Activated gamma-delta T cell (primary cell): ENCODE measurements around the gene PAQR4.

Experiments used
- DNase-seq: peaks from one replicate; lab custom pipeline; 2025; lab: John Stamatoyannopoulos, UW

PAQR4 gene

DNA sequence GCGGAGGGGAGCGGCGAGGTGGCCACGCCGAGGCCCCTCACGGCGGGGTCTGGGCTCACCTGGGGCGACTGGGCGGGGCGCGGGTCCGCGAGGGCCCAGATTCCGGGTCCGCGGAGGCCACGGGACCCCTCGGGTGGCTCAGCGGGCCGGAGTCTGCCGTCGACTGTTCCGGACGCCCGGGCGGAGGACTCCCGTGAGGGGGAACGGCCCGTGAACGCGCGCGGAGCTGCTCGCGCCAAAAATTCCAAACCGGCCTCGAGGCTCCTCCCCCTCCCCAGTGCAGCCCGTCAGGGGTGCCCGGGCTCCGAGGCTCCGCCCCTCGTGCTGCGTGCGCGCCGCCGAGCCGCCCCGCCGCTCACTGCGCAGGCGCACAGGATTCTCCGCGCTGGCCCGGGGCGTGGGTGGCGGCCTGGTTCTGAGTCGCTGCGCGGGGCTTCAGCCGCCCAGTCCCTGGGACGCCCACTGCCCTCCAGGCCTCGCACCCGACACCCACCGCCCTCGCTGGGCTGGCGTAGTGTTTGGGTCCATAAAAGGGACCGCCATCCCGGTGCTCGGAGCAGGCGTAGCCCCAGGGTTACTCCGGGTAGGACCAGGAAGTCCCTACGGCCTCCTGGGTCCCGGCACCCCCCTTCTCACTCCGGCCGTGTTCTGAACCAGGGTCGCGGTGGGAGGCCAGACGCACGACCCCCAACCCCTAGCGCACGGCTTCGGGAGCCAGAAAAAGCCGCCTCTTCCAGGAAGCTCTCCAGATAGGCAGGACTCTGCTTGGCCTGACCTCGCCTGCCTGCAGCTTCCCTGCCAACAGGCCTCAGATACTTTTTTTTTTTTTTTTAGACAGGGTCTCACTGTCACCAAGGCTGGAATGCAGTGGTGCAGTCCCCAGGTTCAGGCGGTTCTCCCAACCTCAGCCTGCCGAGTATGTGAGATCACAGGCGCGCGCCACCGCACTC, 11.4 kb downstream of the PAQR4 start, which contains the start of gene PKMYT1:
TSS of gene PKMYT1 (minus strand) at position 220 of the 950 bp plus-strand sequence. CDS start 789 bp downstream, outside the sequence.
- DNase-seq: peak; percentile 88

DNA sequence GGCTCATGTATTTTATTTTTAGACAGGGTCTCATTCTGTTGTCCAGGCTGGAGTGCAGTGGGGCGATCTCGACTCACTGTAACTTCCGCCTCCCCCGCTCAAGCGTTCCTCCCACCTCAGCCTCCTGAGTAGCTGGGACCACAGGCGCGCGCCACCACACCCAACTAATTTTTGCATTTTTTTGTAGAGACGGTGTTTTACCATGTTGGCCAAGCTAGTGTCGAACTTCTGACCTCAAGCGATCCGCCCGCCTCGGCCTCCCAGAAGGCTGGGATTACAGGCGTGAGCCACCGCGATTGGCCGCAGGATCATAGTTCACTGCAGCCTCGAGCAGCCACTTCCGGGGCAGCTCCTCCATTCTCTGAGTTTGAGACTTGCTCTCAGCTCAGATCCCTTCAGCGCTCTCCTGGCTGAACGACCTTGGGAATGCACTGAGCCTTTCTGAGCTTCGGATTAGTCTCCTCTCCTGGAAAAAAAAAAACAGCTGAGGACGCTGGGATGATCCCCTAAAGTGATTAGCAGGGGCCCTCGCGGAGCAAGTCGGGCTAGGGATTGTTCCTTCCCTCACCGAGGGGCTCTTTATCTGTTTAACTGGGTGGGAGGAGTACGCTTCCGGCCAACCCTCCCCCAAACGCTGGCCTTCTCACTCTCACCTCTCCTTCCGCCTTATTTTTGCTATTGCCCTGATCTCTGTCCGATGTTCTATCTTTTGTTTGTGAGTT, 12.2 kb downstream of the PAQR4 start:
- DNase-seq: no peak

DNA sequence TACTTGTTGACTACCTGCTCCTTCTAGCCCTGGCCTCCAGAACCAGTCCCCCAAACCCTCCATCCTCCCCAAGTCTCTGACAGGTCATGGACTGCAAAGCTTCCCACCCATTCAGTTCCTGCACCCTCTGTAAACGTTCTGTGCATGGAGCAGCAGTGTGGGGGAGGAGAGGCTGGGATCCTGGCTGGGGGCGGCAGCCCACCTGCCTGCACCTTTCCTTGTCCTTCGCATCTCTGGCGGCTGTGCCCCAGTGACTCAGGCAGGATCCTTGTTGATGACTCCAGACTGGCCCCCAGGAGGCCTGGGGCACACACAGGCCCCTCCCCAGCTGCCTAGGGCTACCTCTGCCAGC, 12.7 kb downstream of the PAQR4 start:
- DNase-seq: no peak

DNA sequence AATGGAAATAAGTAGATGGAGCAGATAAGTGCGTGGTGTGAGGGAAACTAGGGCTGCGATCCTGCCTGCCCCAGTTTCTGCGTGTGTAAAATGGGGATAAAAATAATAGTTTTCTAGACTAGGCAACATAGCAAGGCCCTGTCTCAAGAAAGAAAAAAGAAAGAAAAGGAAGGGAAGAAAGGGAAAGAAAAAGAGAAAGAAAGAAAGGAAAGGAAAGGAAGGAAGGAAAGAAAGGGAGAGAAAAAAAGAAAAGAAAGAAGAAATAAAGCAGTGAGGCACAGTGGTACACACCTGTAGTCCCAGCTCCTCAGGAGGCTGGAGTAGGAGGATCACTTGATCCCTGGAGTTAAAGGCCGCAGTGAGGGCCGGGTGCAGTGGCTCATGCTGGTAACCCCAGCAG, 13.3 kb downstream of the PAQR4 start:
- no peak for DNase-seq

DNA sequence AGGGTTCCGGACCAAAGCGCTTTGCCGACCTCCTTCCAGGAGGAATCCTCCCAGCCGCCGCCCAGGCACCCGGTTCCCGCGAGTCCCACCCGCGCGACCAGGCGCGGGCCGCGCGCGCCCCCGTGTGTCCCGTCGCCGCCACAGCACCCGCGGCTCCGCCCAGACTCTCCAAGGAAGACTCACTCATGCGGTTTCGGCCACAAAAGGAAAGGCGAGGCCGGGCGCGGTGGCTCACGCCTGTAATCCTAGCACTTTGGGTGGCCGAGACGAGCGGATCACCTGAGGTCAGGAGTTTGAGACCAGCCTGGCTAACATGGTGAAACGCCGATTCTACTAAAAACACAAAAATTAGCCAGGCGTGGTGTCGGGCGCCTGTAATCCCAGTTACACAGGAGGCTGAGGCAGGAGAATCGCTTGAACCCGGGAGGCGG, 14.6 kb downstream of the PAQR4 start:
- peak; percentile 42 for DNase-seq

DNA sequence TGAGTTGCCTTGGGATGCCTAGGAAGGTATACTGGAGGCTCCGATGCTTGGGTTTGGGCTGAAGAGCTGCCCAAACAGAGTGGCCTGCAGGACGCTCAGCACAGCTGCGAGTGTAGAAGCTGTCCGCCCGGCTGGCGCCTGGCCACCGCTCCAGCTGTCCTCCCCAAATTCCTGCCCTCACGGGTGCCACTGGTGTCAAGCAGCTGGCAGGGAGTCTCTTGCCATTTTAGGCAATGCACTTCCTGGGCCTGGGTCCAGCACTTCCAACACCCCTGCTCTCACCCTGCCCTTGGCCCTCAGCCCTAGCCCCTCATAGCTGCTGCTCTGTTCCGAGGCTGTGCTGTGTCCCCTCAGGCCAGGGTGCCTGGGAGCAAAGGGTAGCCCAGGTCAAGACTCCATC, 16.3 kb downstream of the PAQR4 start:
- no peak for DNase-seq

DNA sequence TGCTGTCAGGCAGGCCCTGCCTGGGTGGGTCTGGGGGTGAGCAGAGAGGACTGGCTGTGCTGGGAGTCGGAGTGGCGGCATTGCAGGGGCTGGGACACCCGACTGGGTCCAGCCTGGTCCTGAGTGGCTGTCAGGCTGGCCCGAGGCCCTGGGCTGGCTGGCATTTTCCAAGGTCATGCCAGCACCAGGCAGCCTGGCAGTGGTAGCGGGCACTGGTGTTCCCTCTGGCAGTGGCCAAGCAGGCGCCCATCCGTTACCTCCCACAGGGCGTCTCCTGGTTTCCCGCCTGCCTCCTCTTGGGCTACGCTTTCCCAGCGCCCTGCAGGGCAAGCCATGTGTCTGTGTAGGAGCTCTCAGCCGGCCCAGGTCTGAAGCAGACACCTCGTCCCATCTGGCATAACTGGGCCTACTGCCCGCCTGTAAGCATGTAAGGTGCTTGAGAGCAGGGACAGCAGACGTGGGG, 16.8 kb downstream of the PAQR4 start:
- no peak for DNase-seq

DNA sequence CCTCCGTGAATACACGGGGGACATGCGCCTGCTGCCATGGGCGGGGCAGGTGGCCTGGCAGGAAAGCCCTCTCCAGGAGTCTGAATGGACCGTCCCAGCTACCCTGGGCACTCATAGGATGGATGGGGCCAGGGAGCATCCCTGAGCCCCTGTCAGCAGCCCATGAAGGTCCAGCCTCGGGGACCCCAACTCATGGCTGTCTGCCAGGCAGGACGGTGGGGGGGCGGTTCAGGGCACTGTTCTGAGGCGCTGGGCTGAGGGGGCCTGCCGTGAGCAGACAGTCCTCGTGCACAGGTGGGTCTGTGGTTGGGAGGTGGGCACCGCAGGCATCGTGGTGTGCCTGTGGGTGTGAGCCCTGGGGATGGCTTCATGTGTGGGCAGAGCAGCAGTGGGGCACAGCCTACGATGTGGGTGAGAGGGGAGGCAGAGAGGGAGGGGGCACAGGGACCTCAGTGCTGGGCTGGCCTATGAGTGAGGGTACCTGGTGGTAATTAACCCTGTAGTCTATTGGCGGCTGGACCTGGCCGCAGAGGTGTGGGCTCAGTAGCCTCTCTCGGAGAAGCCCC, 17.6 kb downstream of the PAQR4 start:
- no peak for DNase-seq

DNA sequence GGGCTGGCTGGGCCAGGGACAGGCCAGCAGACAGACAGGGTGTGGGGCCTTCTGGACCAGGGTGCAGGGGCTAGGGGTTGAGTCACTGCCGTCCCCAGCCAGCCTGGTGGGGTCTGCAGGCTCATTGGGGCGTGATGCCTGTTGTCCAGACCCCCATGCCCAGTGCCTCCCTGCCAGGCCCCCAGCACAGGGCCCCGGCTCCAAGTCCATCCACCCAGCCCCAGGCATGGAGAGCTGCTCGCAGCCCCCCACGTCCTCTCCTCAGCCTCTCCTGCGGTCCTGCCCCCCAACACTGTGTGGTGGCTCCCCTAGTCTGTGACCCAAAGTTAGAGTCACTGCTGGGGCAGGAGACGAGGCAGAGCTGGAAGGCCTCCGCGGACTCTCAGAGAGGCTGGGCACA, 18.1 kb downstream of the PAQR4 start:
- no peak for DNase-seq

DNA sequence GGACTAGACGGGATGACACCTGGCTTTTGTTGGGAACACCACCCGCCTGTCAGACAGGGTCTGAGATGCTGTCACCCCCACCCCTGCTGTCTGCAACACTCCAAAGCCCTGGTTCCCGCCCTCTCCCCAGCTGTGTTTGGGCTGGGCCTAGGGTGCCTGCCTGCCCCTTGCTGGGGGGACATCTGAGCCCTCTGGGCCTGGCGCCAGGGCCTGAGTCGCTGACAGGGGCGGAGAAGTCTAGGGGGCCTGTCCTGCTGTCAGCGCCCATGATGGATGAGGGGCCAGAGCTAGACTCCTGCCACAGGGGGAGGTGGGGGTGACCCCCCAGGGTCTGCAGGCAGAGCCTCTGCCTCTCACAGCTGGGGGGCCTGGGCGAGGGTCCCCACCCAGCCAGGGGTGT, 18.7 kb downstream of the PAQR4 start:
- DNase-seq: no peak

DNA sequence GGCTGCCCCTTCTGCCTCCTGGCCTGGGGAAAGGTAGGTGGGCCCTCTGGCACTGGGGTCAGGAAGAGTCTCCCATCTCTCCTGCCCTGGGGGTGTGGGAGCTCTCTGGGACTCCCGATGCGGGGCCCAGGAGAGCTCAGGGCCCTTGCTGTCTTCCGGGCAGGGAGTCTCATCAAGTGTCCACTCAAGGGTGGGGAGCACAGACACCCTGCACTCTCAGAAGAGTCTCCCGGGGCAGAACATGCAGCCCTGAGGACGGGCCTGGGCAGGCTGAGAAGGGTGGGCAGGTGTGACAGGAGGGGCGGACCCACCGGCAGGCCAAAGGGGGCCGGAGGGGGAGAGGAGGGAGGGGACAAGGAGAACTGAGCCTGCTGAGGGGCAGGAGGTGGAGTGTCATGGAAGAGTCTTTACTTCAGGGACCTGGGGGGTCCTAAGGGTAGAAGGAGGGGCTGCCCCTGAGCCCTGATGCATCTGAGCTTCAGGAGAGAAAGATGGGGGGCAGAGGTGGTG, 19.5 kb downstream of the PAQR4 start:
- no peak for DNase-seq

DNA sequence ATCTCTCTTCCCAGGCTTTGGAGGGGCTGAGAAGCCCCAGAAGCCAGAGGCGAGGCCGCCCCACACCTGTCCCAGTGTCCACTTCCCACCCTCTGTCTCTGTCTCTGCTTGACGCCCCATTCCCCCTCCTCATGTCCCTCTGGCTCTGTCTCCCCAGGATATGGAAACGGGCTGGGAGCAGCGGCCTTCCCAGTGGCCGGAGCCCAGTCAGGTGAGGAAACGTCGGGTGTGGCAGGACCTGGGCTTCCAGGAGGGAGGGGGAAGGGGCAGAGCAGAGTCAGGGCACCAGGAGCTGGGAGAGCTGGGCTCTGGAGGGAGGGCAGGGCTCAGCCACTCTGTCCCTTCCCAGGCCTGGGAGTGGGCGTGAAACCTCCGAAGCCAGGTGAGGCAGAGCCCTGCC, 21.7 kb downstream of the PAQR4 start:
- no peak for DNase-seq

DNA sequence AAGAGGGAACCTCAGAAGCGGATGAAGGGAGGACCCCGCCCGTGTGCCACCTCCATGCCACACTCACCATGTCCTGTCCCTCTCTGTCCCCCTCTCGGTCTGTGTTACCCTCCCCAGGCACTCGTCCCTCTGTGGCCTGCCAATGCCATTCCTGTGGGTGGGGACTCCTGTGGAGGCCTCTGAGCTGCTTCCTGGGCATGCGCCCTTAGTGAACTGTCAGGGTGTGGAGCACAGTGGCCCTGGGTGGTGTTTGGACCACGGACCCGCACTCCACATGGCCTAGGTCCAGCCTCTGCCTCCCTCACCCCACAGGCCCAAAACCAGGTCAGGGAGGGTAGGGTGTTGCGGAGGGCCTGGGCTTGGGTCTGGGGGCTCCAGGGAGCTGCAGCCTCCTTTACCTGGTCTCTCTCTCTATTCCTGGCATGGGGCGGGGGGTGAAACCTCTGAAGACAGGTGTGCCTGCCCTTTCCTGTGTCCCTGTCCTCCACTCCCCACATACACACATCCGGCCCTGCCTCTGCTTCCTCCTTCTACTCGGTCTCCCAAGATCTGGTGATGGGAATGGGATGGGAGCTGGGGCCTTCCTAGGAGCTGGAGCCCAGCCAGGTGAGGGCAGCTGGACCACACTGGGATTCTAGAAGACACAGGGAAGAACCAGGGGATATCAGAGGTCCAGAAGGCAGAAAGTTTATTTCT, 22.6 kb downstream of the PAQR4 start:
- DNase-seq: no peak

DNA sequence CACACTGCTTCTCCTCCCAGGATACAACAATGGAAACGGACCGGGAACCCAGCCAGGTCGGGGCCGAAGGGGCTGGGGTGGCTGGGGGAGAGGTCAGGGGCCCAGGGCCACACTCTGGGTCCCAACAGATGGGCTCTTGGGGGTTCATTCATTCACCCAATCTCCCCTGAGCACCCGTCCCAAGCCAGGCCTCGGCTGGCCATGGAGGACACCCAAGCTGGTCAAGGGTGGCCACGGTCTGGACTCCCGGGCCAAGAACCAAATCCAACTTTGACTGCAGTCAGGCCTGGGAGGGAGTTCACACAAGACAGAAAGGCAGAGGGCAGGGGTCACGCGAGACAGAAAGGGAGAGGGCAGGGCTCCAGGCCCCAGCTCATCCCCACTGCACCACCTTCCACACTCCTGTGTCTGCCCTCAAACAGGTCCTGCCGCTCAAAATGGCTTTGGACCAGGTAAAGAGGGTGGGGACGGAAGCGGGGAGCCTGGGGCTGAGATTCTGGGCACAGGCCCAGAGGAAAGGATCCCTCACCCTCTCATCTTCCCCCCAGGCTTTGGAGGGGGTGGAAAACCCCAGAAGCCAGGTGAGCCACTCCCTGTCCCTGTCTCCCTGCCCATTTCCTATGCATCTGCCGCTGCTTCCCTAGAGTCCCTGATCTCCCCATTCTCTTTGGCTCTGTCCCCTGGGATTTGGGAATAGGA, 23.4 kb downstream of the PAQR4 start:
- no peak for DNase-seq

DNA sequence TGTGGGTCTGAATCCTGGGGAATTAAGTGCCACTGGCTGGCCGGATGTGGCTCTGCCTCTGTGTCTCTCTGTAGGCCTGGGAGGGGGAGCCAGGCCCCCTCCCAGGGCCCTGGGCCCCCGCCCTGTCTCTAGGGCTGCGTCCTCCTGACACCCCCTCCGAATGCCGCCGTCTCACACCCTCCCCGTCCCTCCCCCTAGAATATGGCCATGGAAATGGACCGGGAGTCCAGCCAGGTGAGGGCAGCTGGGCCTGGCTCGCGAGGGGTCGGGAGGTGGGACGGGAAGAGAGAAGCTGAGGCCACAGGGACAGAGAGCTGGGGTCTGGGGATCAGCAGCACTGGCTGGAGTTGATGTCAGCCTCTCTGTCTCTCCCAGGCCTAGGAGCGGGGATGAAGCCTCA, 27.1 kb downstream of the PAQR4 start:
- no peak for DNase-seq

DNA sequence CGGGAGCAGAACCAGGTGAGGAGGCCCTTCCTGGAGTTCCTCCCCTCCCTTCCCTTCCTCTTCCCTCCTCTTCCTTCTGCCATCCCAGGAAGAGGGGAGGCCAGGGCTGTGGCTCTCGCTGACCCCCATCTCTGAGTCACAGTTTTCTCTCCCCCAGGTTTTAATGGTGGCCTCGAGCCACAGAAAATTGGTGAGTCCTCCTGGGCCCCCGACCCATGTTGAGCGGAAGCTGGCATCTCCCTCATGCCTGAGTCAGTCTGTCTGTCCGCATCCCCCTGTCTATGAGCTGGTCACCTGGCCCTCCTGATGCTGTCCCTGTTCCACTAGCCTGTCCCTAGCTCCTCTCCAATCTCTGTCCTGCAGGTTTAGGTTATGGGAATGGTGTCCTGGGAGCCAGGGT, 30.8 kb downstream of the PAQR4 start:
- no peak for DNase-seq

DNA sequence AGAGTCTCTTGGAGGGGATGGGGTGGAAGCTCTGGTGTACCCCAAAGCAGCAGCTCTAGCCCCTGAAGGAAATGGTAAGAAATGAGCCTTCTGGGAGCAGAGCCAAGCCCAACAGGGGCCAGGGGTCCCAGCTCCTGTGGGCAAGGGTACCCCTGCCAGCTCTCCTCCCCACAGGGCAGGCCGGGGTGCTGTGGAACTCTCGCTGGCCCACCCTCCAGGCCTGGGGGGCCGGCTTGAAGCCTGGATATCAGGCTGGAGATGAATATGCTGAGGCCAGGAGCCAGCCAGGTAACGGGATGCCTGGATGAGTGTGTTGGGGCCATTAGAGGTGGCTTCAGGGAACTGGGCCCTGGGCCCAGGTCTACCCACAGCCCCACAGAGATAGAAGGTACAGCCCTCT, 31.4 kb downstream of the PAQR4 start:
- no peak for DNase-seq

DNA sequence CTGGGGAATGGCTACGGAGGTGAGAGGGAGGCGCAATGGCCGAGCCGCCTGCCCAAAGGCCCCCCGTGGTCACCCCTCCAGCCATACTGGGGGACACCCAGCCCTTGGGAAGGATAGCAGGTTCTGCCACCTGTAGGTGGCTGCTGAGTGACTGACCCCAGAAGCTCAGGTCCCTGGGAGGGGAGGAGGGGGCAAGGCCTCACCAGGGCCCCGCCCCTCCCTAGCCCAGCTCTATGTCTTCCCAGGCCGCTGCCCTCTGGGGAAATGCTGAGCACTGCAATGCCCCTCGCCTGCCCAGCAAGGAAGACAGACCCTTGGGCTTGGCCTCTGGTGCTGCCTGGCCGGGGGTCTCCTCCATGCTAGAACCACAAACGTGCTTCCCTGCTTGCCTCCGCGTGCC, 32.2 kb downstream of the PAQR4 start:
- no peak for DNase-seq

DNA sequence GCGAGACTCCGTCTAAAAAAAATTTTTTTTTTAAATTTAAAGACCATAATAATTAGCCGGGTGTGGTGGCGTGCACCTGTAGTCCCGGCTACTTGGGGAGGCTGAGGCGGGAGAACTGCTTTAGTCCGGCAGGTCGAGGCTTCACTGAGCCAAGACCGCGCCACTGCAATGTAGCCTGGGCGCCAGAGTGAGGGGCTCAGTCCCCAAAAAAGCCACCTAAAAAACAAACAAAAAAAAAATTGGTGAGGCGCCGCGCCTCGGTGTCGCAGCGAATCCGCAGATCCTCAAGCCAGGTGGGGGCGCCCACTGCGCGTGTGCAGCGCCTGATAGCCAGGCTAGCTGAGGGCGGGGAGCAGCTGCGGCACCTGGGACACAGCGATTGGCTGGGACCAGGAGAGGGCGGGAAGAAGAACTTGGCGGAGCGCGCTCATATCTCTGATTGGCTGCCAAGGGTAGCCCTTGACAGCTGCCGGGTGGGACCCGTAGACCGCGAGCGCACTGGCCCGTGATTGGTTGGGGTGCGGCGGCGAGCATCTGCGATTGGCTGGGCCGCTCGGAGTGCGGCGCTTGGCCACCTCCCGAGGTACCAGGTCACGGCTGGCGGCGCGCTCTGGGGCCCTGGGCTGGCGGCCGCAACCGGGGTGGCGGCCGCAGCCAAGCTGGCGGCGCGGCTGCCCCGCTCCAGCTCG, 34.6 kb downstream of the PAQR4 start:
- peak; percentile 94 for DNase-seq

DNA sequence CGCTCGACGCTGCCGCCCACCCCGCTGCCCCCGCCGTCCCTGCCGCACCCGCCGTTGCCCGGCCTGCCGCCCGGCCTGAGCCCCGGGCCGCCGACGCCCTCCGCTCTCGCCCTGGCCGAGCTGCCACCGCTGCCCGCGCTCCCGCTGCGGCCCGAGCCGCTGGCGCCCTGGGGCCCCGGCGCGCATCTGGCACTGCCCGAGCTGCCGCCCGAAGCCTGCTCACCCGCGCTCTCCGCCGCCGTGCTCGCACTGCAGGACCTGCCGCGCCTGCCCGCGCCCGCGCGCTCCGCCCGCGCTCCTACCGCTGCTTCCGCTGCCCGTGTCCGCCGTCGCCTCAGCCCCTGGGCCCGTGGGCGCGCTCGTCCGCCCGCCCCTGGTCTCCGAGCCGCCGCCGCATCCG, 35.2 kb downstream of the PAQR4 start:
- no peak for DNase-seq
